Muscle layer of duodenum (tissue), 2 donors: ENCODE data around the gene PNPLA3.

Experiments
- H3K27ac ChIP-seq: one replicate; pipeline ENCODE4 v1.7.0; 2013; ENCODE audit warnings: mild to moderate bottlenecking, low read length
- H3K27me3 ChIP-seq: one replicate; pipeline ENCODE4 v1.7.0; 2013; ENCODE audit warnings: low read depth, mild to moderate bottlenecking, control low read depth, low read length
- H3K36me3 ChIP-seq, 2 donors: one replicate each; pipeline ENCODE4 v1.7.0; 2013; ENCODE audit warnings: low read length in 2 of 2, control low read depth in 1 of 2, mild to moderate bottlenecking in 1 of 2; ENCODE audit not compliant: insufficient read depth in 2 of 2, control insufficient read depth in 1 of 2
- H3K4me1 ChIP-seq, 2 donors: one replicate each; pipeline ENCODE4 v1.7.0; 2013; ENCODE audit warnings: low read length in 2 of 2, mild to moderate bottlenecking in 2 of 2, control low read depth in 1 of 2, moderate library complexity in 1 of 2; ENCODE audit not compliant: insufficient read depth in 2 of 2, control insufficient read depth in 1 of 2
- H3K4me3 ChIP-seq, 2 donors: one replicate each; pipeline ENCODE4 v1.7.0; 2013; ENCODE audit warnings: low read length in 2 of 2, low read depth in 1 of 2, mild to moderate bottlenecking in 1 of 2
- H3K9me3 ChIP-seq, 2 donors: one replicate each; pipeline ENCODE4 v1.7.0; 2013; ENCODE audit warnings: low read length in 2 of 2, control low read depth in 1 of 2, mild to moderate bottlenecking in 1 of 2; ENCODE audit not compliant: control insufficient read depth in 1 of 2
- donor health status: healthy.

The PNPLA3 gene

GRCh38 chr22:43910178-43910695, 13.4 kb upstream of the PNPLA3 start:
- Histone ChIP-seq H3K27ac (no peak overlapping the region), H3K4me1 (no peaks in the 10 kb centered on the region), H3K9me3 (no peaks in the 10 kb centered on the region), H3K4me3 (no peak overlapping the region), H3K27me3 (no peaks in the 10 kb centered on the region), H3K36me3 (no peaks in the 10 kb centered on the region)

GRCh38 chr22:43911351-43911750, 12.3 kb upstream of the PNPLA3 start:
- Histone ChIP-seq H3K27ac (no peak overlapping the region), H3K4me1 (no peaks in the 10 kb centered on the region), H3K27me3 (no peaks in the 10 kb centered on the region), H3K4me3 (no peak overlapping the region), H3K9me3 (no peaks in the 10 kb centered on the region), H3K36me3 (no peaks in the 10 kb centered on the region)

- Histone ChIP-seq H3K27me3 (no peaks in the 10 kb centered on the region), H3K4me3 (no peak overlapping the region), H3K4me1 (no peaks in the 10 kb centered on the region), H3K9me3 (no peaks in the 10 kb centered on the region), H3K27ac (no peak overlapping the region), H3K36me3 (no peaks in the 10 kb centered on the region)
Measured at GRCh38 chr22:43917521-43917920, 6.1 kb upstream of the PNPLA3 start.

GRCh38 chr22:43919106-43919973, 4.3 kb upstream of the PNPLA3 start:
- no peak overlapping the region for H3K27ac ChIP-seq
- H3K27me3 ChIP-seq, result no peaks in the 10 kb centered on the region
- H3K36me3 ChIP-seq, result no peaks in the 10 kb centered on the region
- H3K4me3 ChIP-seq, result no peak overlapping the region
- no peaks in the 10 kb centered on the region for H3K9me3 ChIP-seq
- H3K4me1 ChIP-seq, result no peaks in the 10 kb centered on the region

GRCh38 chr22:43921370-43921769, 2.2 kb upstream of the PNPLA3 start:
- Histone ChIP-seq H3K27me3 (no peaks in the 10 kb centered on the region), H3K4me3 (no peak overlapping the region), H3K27ac (no peak overlapping the region), H3K9me3 (no peaks in the 10 kb centered on the region), H3K4me1 (no peaks in the 10 kb centered on the region), H3K36me3 (no peaks in the 10 kb centered on the region)

- no peaks in the 10 kb centered on the region for H3K9me3 ChIP-seq
- H3K4me3 ChIP-seq, result no peak overlapping the region
- H3K27ac ChIP-seq, result no peak overlapping the region
- no peaks in the 10 kb centered on the region for H3K27me3 ChIP-seq
- H3K4me1 ChIP-seq, result no peaks in the 10 kb centered on the region
- no peaks in the 10 kb centered on the region for H3K36me3 ChIP-seq
Measured at GRCh38 chr22:43922123-43922522, 1.5 kb upstream of the PNPLA3 start.

GRCh38 chr22:43923191-43923590, 414 bp upstream of the PNPLA3 start:
- no peak overlapping the region for H3K27ac ChIP-seq
- H3K9me3 ChIP-seq, result no peaks in the 10 kb centered on the region
- no peaks in the 10 kb centered on the region for H3K36me3 ChIP-seq
- no peaks in the 10 kb centered on the region for H3K27me3 ChIP-seq
- H3K4me1 ChIP-seq, result no peaks in the 10 kb centered on the region
- no peak overlapping the region for H3K4me3 ChIP-seq

- H3K4me3 ChIP-seq, result no peak overlapping the region
- no peaks in the 10 kb centered on the region for H3K27me3 ChIP-seq
- no peaks in the 10 kb centered on the region for H3K36me3 ChIP-seq
- no peak overlapping the region for H3K27ac ChIP-seq
- H3K4me1 ChIP-seq, result no peaks in the 10 kb centered on the region
- H3K9me3 ChIP-seq, result no peaks in the 10 kb centered on the region
Measured at GRCh38 chr22:43924877-43925276, 1.3 kb downstream of the PNPLA3 start.

GRCh38 chr22:43925433-43926348, 2.1 kb downstream of the PNPLA3 start:
- Histone ChIP-seq H3K4me3 (no peak overlapping the region), H3K27me3 (no peaks in the 10 kb centered on the region), H3K27ac (no peak overlapping the region)

GRCh38 chr22:43926349-43926710, 2.7 kb downstream of the PNPLA3 start:
- Histone ChIP-seq H3K4me3 (no peak overlapping the region), H3K27ac (no peak overlapping the region), H3K4me1 (no peaks in the 10 kb centered on the region), H3K9me3 (no peaks in the 10 kb centered on the region), H3K36me3 (no peaks in the 10 kb centered on the region), H3K27me3 (no peaks in the 10 kb centered on the region)

More at GRCh38 chr22:43925433-43926348, 2.1 kb downstream of the PNPLA3 start:
- no peaks in the 10 kb centered on the region for H3K36me3 ChIP-seq
- no peaks in the 10 kb centered on the region for H3K4me1 ChIP-seq
- H3K9me3 ChIP-seq, result no peaks in the 10 kb centered on the region

GRCh38 chr22:43928468-43928867, 4.9 kb downstream of the PNPLA3 start:
- no peaks in the 10 kb centered on the region for H3K4me1 ChIP-seq
- H3K36me3 ChIP-seq, result no peaks in the 10 kb centered on the region
- H3K9me3 ChIP-seq, result no peaks in the 10 kb centered on the region

More at GRCh38 chr22:43928468-43928867, 4.9 kb downstream of the PNPLA3 start:
- Histone ChIP-seq H3K4me3 (no peak overlapping the region), H3K27me3 (no peaks in the 10 kb centered on the region), H3K27ac (no peak overlapping the region)
